HG02943 (cell line): ENCODE results near the gene SATB1.

Source experiments
- ATAC-seq: cut with Tn5 transposase; IDR thresholded peaks from one replicate; pipeline ENCODE4 v1.9.1; 2021; ENCODE audit warnings: mild to moderate bottlenecking, low read depth, moderate library complexity; ENCODE audit not compliant: unreplicated experiment

The SATB1 gene

DNA sequence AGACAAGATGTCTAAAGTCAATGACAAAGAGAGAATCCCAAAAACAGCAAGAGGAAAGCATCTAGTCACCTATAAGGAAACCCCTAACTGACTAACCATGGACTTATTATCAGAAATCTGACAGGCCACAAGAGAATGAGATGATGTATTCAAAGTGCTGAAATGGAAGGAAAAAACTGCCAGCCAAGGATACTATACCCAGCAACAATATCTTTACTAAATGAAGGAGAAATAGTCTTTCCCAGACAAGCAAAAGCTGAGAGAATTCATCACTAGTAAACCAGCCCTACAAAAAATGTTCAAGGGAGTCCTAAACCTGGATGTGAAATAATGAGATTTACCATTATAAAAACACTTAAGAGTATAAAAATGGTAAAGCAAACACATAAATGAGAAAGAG, 128.0 kb downstream of the SATB1 start:
- ATAC-seq: no peak
